NCI-H446 (cell line): ENCODE measurements around the gene RGS11.

Experiments used
- DNase-seq, 2 experiments: peaks; one replicate each; lab custom pipeline; 2025; lab: John Stamatoyannopoulos, UW

The RGS11 gene

DNA sequence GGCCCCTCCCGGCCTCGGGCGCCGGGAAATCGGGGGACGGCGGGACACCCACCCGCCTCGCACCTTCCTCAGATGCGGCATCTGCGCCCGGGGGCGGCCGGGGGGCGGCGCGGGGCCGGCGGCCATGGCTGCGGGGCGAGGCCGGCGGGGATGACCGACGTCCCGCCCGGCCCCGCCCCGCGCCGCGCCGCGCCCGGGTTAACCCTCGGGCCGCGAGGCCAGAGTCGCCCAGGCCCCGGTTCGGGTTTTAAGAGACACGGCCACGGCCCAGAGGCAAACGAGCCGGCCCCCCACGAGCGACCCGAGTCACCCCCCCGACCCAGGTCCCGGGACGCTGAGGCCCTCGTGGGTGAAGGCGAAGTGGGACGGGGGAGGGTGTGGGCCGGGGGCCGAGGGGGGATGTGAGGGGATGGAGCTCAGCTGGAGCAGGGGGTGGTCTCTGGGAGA is at the start of gene RGS11:
TSS of gene RGS11 (minus strand) at position 159 of the 447 bp plus-strand sequence. CDS start at position 126, 33 bp downstream.
- no peak for DNase-seq

DNA sequence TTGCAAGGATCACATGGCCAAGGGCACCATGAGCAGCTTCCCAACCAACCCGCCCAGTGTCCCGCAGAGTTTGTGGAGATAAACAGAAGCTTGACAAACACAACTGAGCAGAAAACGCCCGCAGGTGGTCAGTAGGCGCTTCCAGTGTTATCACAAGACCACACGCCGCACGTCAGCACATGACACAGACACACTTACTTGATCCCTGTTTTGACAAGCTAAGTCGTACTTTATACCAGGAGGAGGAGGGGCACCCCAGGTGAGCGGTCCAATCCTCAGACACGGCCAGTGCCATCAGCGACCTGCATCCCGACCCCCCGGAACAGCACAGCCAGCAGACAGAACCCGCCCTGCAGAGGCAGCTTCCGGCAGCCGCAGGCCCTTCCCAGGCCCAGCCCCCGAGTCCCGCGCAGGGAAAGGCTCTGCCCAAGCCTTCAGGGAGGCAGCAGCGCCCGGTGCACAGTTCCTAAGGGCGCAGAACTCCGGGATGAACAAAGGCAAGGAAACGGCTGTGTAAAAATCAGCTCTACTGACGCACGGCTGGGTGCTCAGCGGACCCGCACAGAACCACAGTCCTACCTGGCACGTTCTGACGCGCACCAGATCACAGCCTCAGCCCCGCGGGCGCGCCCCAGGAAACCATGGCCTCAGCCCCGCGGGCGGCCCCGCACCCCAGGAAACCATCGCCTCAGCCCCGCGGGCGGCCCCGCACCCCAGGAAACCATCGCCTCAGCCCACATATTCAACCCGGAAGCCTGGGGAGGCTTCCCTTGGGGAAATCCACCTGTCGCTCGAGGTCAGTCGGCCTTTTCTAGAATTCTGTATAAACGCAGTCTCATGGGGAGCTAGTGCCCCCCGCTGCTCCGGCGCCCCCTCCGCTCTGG is 48.9 kb upstream of the RGS11 start:
- DNase-seq, result no peak

GRCh38 chr16:324201-324450 is 48.4 kb upstream of the RGS11 start:
- DNase-seq, result no peak

GRCh38 chr16:322476-323143 is 46.9 kb upstream of the RGS11 start:
- DNase-seq, result no peak

GRCh38 chr16:321532-321931 is 45.8 kb upstream of the RGS11 start:
- DNase-seq, result no peak

DNA sequence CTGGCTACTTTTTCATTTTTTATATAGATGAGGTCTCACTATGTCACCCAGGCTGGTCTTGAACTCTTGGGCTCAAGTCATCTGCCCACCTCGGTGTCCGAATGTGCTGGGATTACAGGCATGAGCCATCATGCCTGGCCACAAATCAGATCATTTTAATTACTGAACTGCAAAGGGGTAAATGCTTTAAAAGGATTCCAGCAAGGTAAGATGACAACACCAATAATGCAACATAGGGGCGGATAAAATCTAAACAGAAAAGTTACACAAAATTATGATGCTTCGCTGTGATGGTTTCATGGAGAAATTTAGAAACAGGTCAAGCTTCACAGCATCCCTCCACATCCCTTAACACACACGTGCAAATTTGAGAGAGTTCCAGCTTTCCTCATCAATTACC is 44.5 kb upstream of the RGS11 start:
- DNase-seq, result no peak

- DNase-seq, result no peak
Observed at GRCh38 chr16:318628-319027, 42.9 kb upstream of the RGS11 start.

GRCh38 chr16:317583-317982 is 41.8 kb upstream of the RGS11 start:
- DNase-seq, result no peak

GRCh38 chr16:316741-317464 is 41.2 kb upstream of the RGS11 start:
- DNase-seq, result no peak

GRCh38 chr16:314795-315299 is 39.1 kb upstream of the RGS11 start:
- DNase-seq, result no peak

DNA sequence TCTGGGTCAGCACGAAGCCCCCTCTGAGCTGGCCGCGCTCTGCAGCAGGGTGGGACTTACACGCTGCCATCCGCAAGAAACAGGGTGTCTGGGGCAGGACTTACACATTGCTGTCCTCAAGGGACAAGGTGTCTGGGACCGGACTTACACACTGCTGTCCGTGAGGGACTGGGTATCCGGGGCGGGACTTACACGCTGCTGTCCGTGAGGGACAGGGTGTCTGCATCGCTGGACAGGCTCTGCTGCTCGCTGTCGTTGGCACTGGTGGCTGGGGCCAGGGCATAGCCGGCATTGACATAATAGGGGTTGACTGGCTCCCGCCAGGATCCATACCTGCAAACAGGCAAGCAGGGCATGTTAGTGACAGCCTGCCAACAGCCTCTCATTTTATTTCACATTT is 38.6 kb upstream of the RGS11 start:
- DNase-seq, result no peak

- no peak for DNase-seq
Observed at GRCh38 chr16:311725-312124, 36.0 kb upstream of the RGS11 start.

DNA sequence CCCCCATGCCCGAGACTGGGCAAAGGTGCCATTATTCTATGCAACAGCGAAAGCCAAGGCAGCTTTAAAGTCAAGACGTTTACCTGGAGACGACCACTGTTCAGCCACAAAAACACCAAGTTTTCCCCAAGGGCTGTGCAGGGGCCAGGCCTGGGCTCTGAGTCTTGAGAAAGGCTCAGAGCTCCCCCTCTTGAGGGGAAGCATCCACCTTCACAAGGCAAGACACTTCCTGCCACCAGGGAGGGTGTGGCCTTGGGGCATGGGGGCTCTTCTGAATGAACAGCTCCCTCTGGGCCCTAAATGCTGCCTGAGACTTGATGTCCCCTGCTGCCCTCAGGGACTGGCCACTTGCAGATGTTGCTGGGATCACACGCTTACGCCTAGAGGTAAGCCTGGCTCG is 33.7 kb upstream of the RGS11 start:
- no peak for DNase-seq

- no peak for DNase-seq
Observed at GRCh38 chr16:307691-308312, 32.1 kb upstream of the RGS11 start.

DNA sequence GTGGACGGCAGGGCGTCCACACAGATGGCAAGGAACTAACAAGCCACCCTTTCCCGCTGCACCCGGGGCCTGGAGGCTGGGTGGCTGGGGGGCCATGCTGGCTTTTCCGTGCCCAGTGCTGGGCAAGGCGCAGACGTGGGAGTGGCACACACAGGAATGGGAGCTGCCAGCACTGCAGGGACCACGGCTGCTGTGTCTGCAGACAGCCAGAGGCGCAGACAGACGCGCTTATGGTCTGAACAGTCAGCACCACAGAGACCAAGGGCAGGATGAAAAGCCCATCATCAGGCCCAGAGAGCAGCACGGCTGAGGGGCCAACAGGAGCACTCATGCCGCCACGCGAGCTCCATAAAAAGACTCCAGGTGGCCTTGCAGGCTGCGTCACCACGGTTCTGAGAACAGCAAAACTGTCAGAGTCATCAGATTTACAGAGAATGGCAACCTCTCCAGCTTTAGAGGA is 31.2 kb upstream of the RGS11 start:
- DNase-seq, result no peak

DNA sequence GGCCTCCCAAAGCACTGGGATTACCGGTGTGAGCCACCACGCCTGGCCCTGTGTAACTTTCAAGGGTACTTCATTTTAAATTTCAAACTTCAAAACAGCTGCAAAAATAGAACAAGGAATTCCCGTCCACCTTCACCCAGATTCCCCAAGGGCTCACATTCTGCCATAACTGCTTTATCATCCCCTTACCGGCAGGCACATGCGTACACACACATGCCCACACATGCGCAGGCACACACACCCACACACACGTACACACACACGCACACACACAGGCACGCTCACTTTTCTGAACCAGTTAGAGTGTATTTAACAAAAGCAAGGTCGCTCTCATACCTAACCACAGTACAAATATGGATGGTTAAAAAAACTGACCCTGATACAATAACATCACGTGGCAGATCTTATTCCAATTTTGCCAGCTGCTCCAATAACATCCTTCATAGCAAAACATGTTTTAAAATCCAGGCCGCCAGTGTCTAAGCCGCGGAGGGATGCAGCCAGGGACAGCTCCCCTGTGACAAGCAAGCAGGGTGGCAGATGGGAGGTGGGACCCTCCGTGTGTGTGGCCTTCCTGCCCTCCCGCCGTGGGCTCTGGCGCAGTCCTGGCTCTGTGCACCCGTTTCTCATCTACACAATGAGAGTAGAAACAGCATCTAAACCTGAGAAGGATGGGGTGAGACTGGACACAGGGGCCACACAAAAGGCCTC is 30.3 kb upstream of the RGS11 start:
- no peak for DNase-seq

DNA sequence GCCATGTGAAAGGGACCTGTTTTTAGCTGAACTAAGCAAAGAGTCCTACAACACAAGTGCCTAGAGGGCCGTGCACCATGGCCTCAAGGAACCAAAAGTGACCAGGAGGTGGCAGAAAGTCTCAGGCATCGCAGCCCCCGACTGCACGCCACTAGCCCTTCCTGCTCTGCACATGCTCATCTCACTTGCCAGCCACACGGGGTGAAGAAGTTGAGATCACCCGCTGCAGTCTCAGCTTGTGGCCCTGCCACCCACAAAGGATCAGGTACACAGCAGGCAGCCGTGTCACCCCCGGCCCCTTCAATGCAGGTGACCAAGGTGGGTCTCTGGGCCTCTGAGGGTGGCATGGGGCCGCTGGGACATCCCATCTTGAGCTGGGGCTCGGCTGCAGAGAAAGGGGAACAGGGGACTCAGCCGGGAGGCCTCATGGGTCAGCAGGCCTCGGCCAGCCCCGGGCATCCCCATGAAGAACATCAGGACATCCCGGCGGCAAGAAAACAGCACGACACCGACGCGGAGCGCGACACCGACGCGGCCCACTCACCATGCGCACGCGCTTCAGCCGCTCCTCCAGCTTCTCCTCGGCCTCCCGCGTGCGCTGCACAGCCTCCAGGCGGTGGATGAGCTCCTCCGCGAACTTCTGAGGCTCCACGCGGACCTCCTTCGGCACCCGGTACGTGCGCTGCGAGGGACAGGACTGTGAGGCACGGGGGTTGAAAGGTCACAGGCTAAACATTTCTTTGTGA is 28.2 kb upstream of the RGS11 start:
- no peak for DNase-seq

DNA sequence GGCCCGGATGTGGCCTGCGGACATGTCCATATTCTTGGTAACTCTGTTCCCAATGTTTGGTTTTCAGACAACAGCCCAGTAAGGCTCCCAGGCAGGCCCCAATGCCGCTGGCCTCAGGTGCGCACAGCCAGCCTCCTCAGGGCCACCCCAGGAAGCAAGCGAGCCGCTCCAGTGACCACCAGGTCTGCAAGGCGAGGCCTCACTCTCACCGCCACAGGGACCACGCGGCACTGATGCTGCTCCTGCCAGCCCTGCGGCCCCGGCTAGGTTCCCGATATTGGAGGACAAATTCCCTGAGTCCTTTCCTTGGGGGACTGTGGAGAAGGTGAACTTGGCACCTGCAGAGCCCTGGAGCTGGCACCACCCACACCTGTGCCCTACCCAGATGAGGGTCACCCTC is 26.2 kb upstream of the RGS11 start:
- no peak for DNase-seq

DNA sequence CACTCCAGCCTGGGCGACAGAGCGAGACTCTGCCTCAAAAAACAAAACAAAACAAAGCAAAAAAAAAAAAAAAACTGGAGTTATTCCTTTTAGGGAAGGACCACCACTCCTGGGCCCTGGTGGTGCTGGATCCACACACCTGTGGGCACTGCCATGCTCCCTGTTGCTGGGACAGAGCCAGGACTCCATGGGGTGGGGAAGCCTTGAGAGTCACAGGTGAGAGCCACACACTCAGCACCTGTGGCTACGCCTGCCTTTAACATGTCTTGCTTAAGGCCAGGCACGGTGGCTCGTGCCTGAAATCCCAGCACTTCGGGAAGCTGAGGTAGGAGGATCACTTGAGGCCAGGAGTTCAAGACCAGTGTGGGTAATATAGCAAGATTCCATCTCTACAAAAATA is 25.5 kb upstream of the RGS11 start:
- DNase-seq, result no peak

DNA sequence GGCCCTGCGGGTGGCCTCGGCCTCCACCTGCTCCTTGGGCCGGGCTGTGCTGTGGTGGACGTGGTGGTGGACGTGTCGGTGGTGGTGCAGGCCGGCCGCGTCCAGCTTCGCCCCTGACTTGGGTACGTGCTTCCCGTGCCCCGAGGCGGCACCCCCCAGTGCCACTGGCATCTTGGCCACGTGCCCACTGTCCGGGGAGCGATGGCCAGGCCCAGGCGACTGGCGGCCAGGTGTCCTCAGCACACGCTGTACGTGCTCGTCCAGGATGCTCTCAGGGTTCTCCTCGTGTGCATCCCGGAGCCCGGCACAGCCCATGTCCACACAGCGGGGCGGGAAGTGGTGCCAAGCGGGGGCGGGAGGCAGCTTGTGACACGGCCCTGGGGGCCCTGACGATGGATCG is 22.1 kb upstream of the RGS11 start:
- DNase-seq, result no peak
